Amygdala (tissue), 56 donors: ENCODE data around the gene PIK3C2G.

Experiments
- DNase-seq, 56 donors: peaks; one replicate each; lab custom pipeline; 2025; lab: John Stamatoyannopoulos, UW

Gene PIK3C2G

GRCh38 chr12:18414671-18415070, 153.4 kb downstream of the PIK3C2G start:
- no peak for DNase-seq

GRCh38 chr12:18415227-18415626, 153.9 kb downstream of the PIK3C2G start:
- no peak for DNase-seq

GRCh38 chr12:18416412-18416811, 155.1 kb downstream of the PIK3C2G start:
- no peak for DNase-seq

- no peak for DNase-seq
These were observed 158.0 kb downstream of the PIK3C2G start for GRCh38 chr12:18419311-18419710.

- DNase-seq: no peak
These were observed 160.5 kb downstream of the PIK3C2G start for GRCh38 chr12:18421867-18422266.

DNA sequence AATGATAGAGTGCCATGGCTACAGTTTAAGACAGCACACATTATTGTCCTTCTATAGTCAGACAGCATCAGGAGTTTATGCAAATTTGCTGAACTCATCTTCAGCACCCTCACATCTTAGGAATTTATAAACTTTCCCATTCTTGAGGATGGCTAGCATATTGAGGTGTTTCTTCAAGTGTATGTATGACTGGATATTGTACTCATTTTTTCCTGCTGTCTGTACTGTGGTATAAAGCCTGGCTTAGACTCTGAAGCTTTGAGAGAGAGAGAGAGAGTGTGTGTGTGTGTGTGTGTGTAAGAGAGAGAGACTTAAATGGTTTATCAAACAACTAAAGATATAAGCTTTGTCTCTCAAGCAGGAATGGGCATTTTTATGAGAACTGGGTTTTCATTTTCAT, 161.6 kb downstream of the PIK3C2G start:
- no peak for DNase-seq

DNA sequence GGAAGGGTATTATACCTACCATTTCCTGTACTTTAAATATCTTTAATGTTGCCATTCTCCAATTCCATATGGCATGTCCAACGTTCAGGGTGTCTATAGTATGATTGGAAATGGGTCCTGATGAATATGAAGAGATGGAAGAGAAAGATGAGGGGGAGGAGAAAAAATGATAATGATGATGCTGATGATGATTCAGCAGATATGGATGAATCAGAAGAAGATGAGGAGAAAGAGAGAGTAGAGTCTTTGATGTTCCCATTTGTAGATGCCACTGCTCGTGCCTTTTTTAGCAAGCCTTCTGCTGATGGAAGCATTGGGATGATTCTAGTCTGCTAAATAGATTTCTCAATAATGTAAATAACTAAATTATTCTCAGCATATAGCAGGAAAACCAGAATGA, 163.5 kb downstream of the PIK3C2G start:
- no peak for DNase-seq

- no peak for DNase-seq
These were observed 166.2 kb downstream of the PIK3C2G start for GRCh38 chr12:18427520-18427919.

- no peak for DNase-seq
These were observed 167.1 kb downstream of the PIK3C2G start for GRCh38 chr12:18428416-18428815.

DNA sequence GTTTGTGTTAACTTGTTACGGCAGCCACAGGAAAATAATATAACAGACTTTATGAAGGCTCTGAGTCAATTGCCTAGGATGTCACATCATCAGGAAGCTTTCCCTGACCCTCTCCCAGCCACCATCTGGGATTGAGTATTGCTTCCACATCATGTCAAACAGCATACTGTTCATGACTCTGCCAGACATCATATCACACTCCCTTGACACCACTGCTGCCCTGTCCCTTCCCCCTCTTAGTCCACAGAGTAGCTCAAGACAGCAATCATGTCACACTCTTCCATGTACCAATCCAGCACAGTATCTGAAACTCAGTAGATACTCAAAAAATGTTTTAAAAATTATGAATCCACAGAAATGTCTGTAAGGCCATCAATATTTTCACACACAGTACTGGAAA, 168.0 kb downstream of the PIK3C2G start:
- DNase-seq: no peak

DNA sequence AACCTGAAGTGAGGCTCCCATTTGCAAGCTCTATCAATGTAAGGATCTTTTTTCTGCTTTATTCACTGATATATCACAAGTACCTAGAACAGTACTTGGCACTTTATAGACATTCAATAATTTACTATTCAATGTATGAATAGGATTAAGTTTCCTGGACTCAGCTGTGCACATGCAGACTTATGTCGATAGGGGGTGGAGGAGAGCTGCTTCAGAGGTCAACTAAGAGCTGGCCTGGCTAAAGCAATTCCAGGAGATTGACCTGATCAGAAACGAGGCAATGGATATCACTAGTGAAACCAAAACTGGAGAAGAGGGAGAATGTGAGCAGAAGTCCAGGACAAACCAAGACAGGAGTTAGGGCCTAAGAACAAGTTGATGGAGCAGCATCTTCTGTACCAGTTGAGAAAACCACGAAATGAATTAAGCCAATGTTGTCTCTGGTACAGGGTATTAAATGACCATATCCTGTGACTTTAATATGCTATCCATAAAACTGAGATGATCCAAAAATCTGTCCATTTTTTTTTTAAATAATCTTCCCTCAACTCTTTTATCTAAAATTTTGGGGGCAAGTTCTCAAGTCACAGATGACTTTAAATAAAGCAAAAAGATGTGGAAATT, 169.2 kb downstream of the PIK3C2G start:
- peak in 12 of 56 donors; percentile 0 to 21 (median 2) for DNase-seq

DNA sequence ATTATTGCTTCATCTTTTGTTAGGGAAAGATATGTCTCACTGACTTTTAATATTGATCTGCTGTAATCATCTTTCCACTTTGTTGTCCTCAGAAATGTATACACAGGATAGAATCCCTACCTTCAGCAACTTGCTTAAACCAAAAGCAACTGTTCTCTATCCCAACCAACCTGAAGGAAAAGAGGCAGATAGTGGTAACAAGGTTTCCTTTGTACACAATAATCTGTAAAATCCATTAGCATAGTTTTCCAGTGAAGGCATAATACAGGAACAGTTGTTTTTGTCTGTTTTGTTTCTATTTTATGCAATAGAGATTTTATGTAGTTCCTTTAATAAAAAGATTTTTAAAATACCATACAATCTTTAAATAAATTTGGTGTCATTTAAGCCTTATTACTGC, 170.5 kb downstream of the PIK3C2G start:
- DNase-seq: no peak

GRCh38 chr12:18432206-18432605, 170.9 kb downstream of the PIK3C2G start:
- no peak for DNase-seq

DNA sequence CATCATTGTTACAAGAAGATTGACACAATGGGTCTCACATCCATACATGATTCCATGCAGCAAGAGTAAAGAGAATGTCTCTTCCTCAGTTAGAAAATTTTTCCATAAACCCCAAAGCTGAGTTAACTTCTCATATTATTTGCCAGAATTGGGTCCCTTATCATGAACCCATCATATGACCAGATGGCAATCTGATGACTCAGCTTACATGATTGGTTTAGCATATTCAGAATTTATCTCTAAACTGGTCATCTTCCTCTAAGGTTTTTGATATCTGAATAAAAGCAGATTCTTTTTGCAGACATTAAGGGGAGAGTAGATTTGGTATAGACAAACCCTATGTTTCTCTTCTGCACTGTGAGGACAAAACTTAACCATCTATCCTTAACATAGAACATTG, 174.9 kb downstream of the PIK3C2G start:
- no peak for DNase-seq

GRCh38 chr12:18439541-18439940, 178.2 kb downstream of the PIK3C2G start:
- no peak for DNase-seq

DNA sequence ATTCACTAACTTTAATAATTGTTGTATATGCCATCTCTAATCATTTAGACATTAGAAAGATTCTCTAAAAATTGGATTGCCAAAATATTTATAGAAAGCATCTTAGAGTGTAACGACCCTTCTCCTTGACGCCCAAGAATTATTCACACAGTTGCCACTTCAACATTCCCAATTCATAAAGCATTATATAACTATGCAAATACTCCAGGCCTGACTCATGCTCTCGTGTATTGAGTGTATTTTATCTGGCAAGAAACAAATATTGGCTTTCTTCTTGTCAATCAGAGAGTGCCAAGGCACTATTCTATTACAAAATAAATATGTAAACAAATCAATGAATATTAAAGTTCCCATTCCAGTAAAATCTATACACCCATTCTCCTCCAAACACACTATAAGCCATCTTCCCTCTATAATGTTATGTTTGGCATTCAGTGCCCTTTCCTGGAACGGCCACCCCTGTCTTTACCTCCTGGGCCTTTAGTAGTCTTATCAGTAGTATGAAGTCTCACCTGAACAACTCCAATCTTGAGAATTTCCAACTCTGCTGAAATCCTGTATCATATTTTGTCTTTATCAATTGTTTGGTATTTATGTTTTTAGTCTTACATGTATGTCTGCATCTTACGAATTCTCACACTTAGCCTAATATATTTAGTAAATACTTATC, 182.6 kb downstream of the PIK3C2G start:
- DNase-seq: no peak

DNA sequence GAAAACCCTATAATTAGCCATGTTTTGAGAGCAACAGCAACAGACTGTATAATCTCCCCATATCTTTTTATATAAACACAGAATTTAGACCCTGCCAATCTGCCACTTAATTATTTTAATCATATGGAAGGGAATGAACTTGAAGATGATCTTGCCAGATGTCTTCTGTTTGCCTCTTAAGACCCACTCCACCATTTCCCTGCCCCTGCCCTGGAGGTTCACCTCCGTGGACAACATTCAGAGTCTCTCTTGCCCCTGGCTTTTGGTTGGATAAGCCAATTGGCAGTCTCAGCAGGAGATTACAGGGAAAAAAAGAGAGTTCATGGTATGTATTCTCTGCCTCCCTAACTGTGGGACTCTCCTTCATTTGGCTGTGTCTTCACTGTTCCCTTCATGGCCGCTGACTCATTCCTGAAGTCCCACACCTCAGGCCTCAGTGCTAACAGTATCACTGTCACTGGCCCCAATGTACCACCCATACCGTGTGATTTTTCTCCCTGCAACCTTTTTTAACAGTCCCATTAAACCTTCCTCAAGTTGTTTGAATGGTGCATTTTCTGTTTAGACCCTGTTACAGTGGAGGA, 184.8 kb downstream of the PIK3C2G start:
- DNase-seq: no peak

GRCh38 chr12:18454330-18454729, 193.0 kb downstream of the PIK3C2G start:
- no peak for DNase-seq

GRCh38 chr12:18456344-18456743, 195.0 kb downstream of the PIK3C2G start:
- no peak for DNase-seq

- DNase-seq: no peak
These were observed 196.0 kb downstream of the PIK3C2G start for GRCh38 chr12:18457362-18457761.

DNA sequence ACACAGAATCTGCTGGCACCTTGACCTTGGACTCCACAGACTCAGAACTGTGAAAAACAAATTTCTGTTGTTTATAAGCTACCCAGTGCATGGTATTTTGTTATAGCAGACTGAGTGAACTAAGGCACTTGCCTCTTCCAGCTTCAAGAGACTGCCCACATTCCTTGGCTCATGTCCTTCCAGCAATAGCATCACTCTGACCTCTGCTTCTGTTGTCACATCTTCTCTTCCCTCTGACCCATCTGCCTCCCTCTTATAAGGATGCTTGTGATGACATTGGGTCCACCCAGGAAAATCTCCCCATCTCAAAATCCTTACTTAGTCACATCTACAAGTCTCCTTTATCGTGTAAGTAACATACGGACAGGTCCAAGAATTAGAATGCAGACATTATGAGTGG, 200.4 kb downstream of the PIK3C2G start:
- no peak for DNase-seq

DNA sequence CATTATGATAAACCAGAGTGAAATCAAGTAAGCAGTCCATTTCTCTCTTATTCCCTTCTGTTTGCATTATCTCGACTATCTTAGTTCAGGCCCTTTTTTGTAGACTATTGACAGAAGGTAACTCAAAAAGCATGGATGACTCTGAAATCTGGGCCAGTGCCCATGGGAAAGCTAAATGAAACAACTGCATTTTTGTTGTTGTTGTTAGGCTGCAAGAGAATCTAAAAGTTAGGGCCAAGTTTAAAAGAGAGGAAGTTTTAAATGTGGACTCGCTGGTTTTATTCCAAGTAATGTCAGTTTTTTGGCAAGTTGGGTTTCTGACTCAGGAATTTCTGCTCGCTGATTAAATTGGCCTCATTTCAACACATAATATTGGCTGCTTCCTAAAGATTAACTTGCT, 201.1 kb downstream of the PIK3C2G start:
- DNase-seq: peak in 1 of 56 donors; percentile 57
